K562 (cell line): ENCODE data around the gene ABHD4. TPM values are rescaled to one million over a fixed set of nuclear protein-coding genes. Genes with fewer than 3 reads are reported as not detected.

Source experiments
- ATAC-seq: fragments of 200-7000 bp; cut with Tn5 transposase; 3 replicates; pipeline ENCODE4 v1.9.1; 2020; ENCODE audit warnings: moderate library complexity
- BruUV-seq: library from RNA; stranded (reverse); fragments of 400-500 nt; replicated peaks from 2 replicates; lab custom pipeline; 2021; lab: Mats Ljungman, UMichigan
- CTCF ChIA-PET: fragments of 300-600 bp; formaldehyde crosslinking; extraction: SDS; loops from one replicate; lab custom pipeline; 2021; ENCODE audit warnings: low intra/inter-chr PET ratio; lab: Yijun Ruan, JAX
- POLR2A ChIA-PET: fragments of 300-600, 350-650 bp; sonication (Branson Sonifier 250); formaldehyde crosslinking; extraction: SDS; loops from one replicate; lab custom pipeline; 2021; ENCODE audit warnings: antibody characterized with exemption, inconsistent platforms; lab: Yijun Ruan, JAX
- DNase-seq, 4 experiments: peaks; one replicate each; pipeline versions ENCODE4 v3.0.0 to v3.0.0-alpha.2; 2011 to 2018; ENCODE audit warnings: low spot score in 3 of 4, mixed read lengths in 3 of 4; ENCODE audit errors: extremely low read depth in 1 of 4
- FAIRE-seq: peaks from 2 replicates; lab custom pipeline; 2011; peaks lifted over from hg19 to GRCh38; lab: Jason Lieb, UNC
- H2AFZ ChIP-seq: 2 replicates; pipeline ENCODE4 v1.6.0; 2011; ENCODE audit warnings: low read depth, low read length, control low read depth, inconsistent platforms
- H3K27ac ChIP-seq: fragments of 200-600 bp; 3 replicates; pipeline ENCODE4 v1.8.0; 2011; ENCODE audit warnings: low read depth, mild to moderate bottlenecking, control low read depth, inconsistent platforms, low read length, moderate library complexity, mixed read lengths; ENCODE audit errors: extremely low read depth
- H3K27me3 ChIP-seq, 2 experiments: fragments of 300-600 bp in 1 of 2; 2 replicates in 1 of 2; 3 replicates in 1 of 2; pipeline versions ENCODE4 v1.6.0 to v1.8.0; 2011; ENCODE audit warnings: inconsistent platforms in 2 of 2, low read length in 2 of 2, mild to moderate bottlenecking in 1 of 2, mixed read lengths in 1 of 2, moderate library complexity in 1 of 2; ENCODE audit not compliant: control insufficient read depth in 2 of 2, insufficient read depth in 2 of 2
- H3K36me3 ChIP-seq: fragments of 300-600 bp; 3 replicates; pipeline ENCODE4 v1.8.0; 2011; ENCODE audit warnings: mild to moderate bottlenecking, low read length, inconsistent platforms; ENCODE audit not compliant: control insufficient read depth, insufficient read depth
- H3K4me1 ChIP-seq, 2 experiments: fragments of 200-600 bp in 1 of 2; replicated peaks in 1 of 2; 2 replicates in 1 of 2; 3 replicates in 1 of 2; pipeline versions ENCODE4 v1.5.1 to v1.8.0; 2011; ENCODE audit warnings: inconsistent platforms in 2 of 2, low read length in 2 of 2, mild to moderate bottlenecking in 1 of 2, mixed read lengths in 1 of 2, moderate library complexity in 1 of 2; ENCODE audit not compliant: control insufficient read depth in 2 of 2, insufficient read depth in 2 of 2
- H3K4me2 ChIP-seq: 2 replicates; pipeline ENCODE4 v1.6.1; 2011; ENCODE audit warnings: low read length, control low read depth, inconsistent platforms, mixed read lengths; ENCODE audit not compliant: insufficient read depth
- H3K4me3 ChIP-seq: fragments of 200-600 bp; sonication (generic), shearing (Covaris generic); 2 replicates; pipeline ENCODE4 v1.5.1; 2016; ENCODE audit warnings: control low read depth, inconsistent platforms
- H3K79me2 ChIP-seq: fragments of 200-600 bp; 3 replicates; pipeline ENCODE4 v1.8.0; 2011; ENCODE audit warnings: low read length, inconsistent platforms; ENCODE audit not compliant: control insufficient read depth, insufficient read depth
- H3K9ac ChIP-seq, 2 experiments: 2 replicates each; pipeline versions ENCODE4 v1.6.0 to v1.6.1; 2011; ENCODE audit warnings: low read depth in 2 of 2, low read length in 2 of 2, control low read depth in 1 of 2, inconsistent platforms in 1 of 2, mild to moderate bottlenecking in 1 of 2, mixed read lengths in 1 of 2; ENCODE audit not compliant: insufficient read depth in 1 of 2
- H3K9me1 ChIP-seq: one replicate; pipeline ENCODE4 v1.6.0; 2011; ENCODE audit warnings: inconsistent platforms, mild to moderate bottlenecking, low read length, moderate library complexity; ENCODE audit not compliant: control insufficient read depth, insufficient read depth
- H3K9me3 ChIP-seq: replicated peaks from 2 replicates; pipeline ENCODE4 v1.5.1; 2011; ENCODE audit warnings: low read depth, low read length, inconsistent platforms; ENCODE audit not compliant: control insufficient read depth, insufficient read depth
- H4K20me1 ChIP-seq: replicated peaks from 2 replicates; pipeline ENCODE4 v1.6.1; 2011; ENCODE audit warnings: low read length, inconsistent platforms, mixed read lengths; ENCODE audit not compliant: control insufficient read depth, insufficient read depth
- ARNT ChIP-seq, 2 experiments: fragments of 450-650 bp; IDR thresholded peaks; 2 replicates each; pipeline ENCODE4 v1.6.1; 2016; ENCODE audit warnings: mild to moderate bottlenecking in 1 of 2
- ESRRA ChIP-seq: fragments of 450-650 bp; IDR thresholded peaks from 2 replicates; pipeline ENCODE4 v1.6.1; 2014; ENCODE audit warnings: low read depth, mild to moderate bottlenecking, moderate library complexity, borderline replicate concordance
- IRF1 ChIP-seq: sonication (generic); formaldehyde crosslinking; IDR thresholded peaks from 2 replicates; pipeline ENCODE4 v1.8.0; 2022; ENCODE audit warnings: missing genetic modification reagents, mild to moderate bottlenecking, borderline replicate concordance
- LEF1 ChIP-seq: fragments of 450-650 bp; IDR thresholded peaks from 2 replicates; pipeline ENCODE4 v1.6.1; 2016; ENCODE audit warnings: mild to moderate bottlenecking
- MECOM ChIP-seq: fragments of 250-450 bp; sonication (Bioruptor Pico); IDR thresholded peaks from 2 replicates; pipeline ENCODE4 v1.8.0; 2022; ENCODE audit warnings: inconsistent platforms
- MEIS2 ChIP-seq: fragments of 450-650 bp; IDR thresholded peaks from 2 replicates; pipeline ENCODE4 v1.6.1; 2014; ENCODE audit warnings: mild to moderate bottlenecking; ENCODE audit not compliant: partially characterized antibody
- OTX1 ChIP-seq: fragments of 450-650 bp; formaldehyde crosslinking; IDR thresholded peaks from 2 replicates; pipeline ENCODE4 v1.4.0; 2022; ENCODE audit warnings: mild to moderate bottlenecking
- PATZ1 ChIP-seq: fragments of 250-450 bp; sonication (Bioruptor Pico); IDR thresholded peaks from 2 replicates; pipeline ENCODE4 v1.5.0; 2020; ENCODE audit warnings: mild to moderate bottlenecking, borderline replicate concordance
- RBM34 ChIP-seq: fragments of 200-400 bp; formaldehyde crosslinking; IDR thresholded peaks from 2 replicates; pipeline ENCODE4 v1.6.1; 2018; ENCODE audit warnings: low read length, borderline replicate concordance; ENCODE audit not compliant: insufficient read depth
- SIN3B ChIP-seq: fragments of 450-650 bp; IDR thresholded peaks from 2 replicates; pipeline ENCODE4 v1.6.1; 2017; ENCODE audit warnings: low read depth, mild to moderate bottlenecking, moderate library complexity
- TCF15 ChIP-seq: fragments of 250-450 bp; sonication (Bioruptor Pico); IDR thresholded peaks from 2 replicates; pipeline ENCODE4 v1.8.0; 2022; ENCODE audit warnings: moderate library complexity, mild to moderate bottlenecking, inconsistent platforms
- TCF3 ChIP-seq: sonication (generic); formaldehyde crosslinking; IDR thresholded peaks from 2 replicates; pipeline ENCODE4 v1.4.0; 2020; ENCODE audit warnings: mild to moderate bottlenecking, missing genetic modification reagents
- THAP7 ChIP-seq: fragments of 250-450 bp; sonication (Bioruptor Pico); IDR thresholded peaks from 2 replicates; pipeline ENCODE4 v1.5.0; 2021
- TOE1 ChIP-seq, 2 experiments: fragments of 450-650 bp in 1 of 2; sonication (generic) in 1 of 2; formaldehyde crosslinking in 1 of 2; IDR thresholded peaks; 2 replicates each; pipeline versions ENCODE4 v1.7.1 to v1.8.0; 2016 to 2022; ENCODE audit warnings: borderline replicate concordance in 2 of 2, mild to moderate bottlenecking in 2 of 2, antibody characterized with exemption in 1 of 2, inconsistent platforms in 1 of 2, low read depth in 1 of 2, missing genetic modification reagents in 1 of 2, moderate library complexity in 1 of 2
- YY1 ChIP-seq, 3 experiments: IDR thresholded peaks; 2 replicates each; pipeline ENCODE4 v1.6.1; 2011; ENCODE audit warnings: low read length in 2 of 3, mild to moderate bottlenecking in 2 of 3, moderate library complexity in 2 of 3, borderline replicate concordance in 1 of 3, control low read depth in 1 of 3, low read depth in 1 of 3; ENCODE audit not compliant: insufficient read depth in 3 of 3, insufficient replicate concordance in 2 of 3, control insufficient read depth in 1 of 3, insufficient read length in 1 of 3; ENCODE audit errors: extremely low read depth in 1 of 3
- ZBED1 ChIP-seq: IDR thresholded peaks from 2 replicates; pipeline ENCODE4 v1.6.1; 2014
- ZZZ3 ChIP-seq: fragments of 450-650 bp; IDR thresholded peaks from 2 replicates; pipeline ENCODE4 v1.6.1; 2016; ENCODE audit warnings: antibody characterized with exemption, mild to moderate bottlenecking, moderate library complexity
- WGBS: fragments of 100-300 bp; shearing (Covaris generic); methylation state at CpG from one replicate; pipeline ENCODE4 v1.1.6; 2016; ENCODE audit warnings: low coverage, mixed read lengths; ENCODE audit not compliant: insufficient coverage; ENCODE audit errors: missing lambda C conversion rate; 5-methylcytosine and 5-hydroxymethylcytosine counted together
- in situ Hi-C: fragments of 300-500 bp; cut with MboI; formaldehyde crosslinking; loops from 4 replicates; pipeline ENCODE4 v1.15.0; 2018; ENCODE audit warnings: inconsistent platforms, mixed read lengths
- intact Hi-C: fragments of 100-400 bp; cut with micrococcal nuclease; formaldehyde crosslinking; loops from 2 replicates; pipeline ENCODE4 v1.14.2; 2022
- polyA plus RNA-seq, 8 experiments: library from polyadenylated mRNA; depleted of rRNA in 4 of 8; stranded (reverse) in 5 of 8; unstranded in 3 of 8; fragments of >200 nt; fragmentation: Nextera tagmentation in 2 of 8; fragmentation: Illumina TruSeq in 1 of 8; extraction: Ambion mirVana in 2 of 8; extraction: Trizol in 1 of 8; gene quantifications; 2 replicates each; pipeline versions ENCODE4 v1.2.1 to v1.2.3, GENCODE V29; 2011 to 2014; ENCODE audit warnings: inconsistent platforms in 1 of 8, missing spikeins in 1 of 8
- total RNA-seq, 7 experiments: library from RNA; depleted of rRNA in 6 of 7; stranded (reverse); fragments of >200 nt in 6 of 7; fragmentation: Illumina TruSeq in 2 of 7; extraction: Trizol in 2 of 7; gene quantifications; 2 replicates each; pipeline versions ENCODE4 v1.2.1 to v1.2.3, GENCODE V29; 2011 to 2021; ENCODE audit warnings: low replicate concordance in 1 of 7

Gene ABHD4
- total and polyA plus RNA-seq, 9 of the 15 experiments (the other 6 are each of a cell fraction or from before 2014, with no cell fraction given), result 3.6 to 12.0 (median 7.2) TPM

- Histone ChIP-seq H2AFZ (no peak overlapping the region), H3K27ac (no peak overlapping the region), H3K36me3 (peaks cover 53% of the 10 kb centered on the region; the same call in 2 of the 3 replicates), H3K79me2 (no peaks in the 10 kb centered on the region), H4K20me1 (no peaks in the 10 kb centered on the region; the same call in 1 of the 2 replicates), H3K9me3 (no peaks in the 10 kb centered on the region), H3K4me2 (no peak overlapping the region), H3K9me1 (no peaks in the 10 kb centered on the region), H3K4me1 (no peaks in the 10 kb centered on the region), H3K4me3 (no peak overlapping the region), H3K9ac (no peak overlapping the region), H3K27me3 (no peaks in the 10 kb centered on the region)
- intact Hi-C loops, result no loop called here
- ChIA-PET CTCF (no interaction called here), POLR2A (interaction anchor here (1.8 kb wide), 1 partner anchor 8 kb away, joined by 8 read pairs; the partner anchor contains the start of gene ABHD4)
- TF ChIP-seq YY1 (IDR thresholded peaks at IDR 0.05; ENCODE audit: borderline replicate concordance in 1 of 3, control insufficient read depth in 1 of 3, extremely low read depth in 1 of 3, insufficient read depth in 3 of 3, insufficient read length in 1 of 3, insufficient replicate concordance in 2 of 3, low read depth in 1 of 3, low read length in 2 of 3), result no peak
- no peak for TF ChIP-seq TOE1 (IDR thresholded peaks at IDR 0.05; ENCODE audit: borderline replicate concordance)
- no peak for TF ChIP-seq TOE1 (CRISPR knock-in tag; IDR thresholded peaks at IDR 0.05; ENCODE audit: borderline replicate concordance, low read depth)
- TF ChIP-seq MECOM, result no peak
- no peak for TF ChIP-seq ZBED1
- TF ChIP-seq ZZZ3, result no peak
- TF ChIP-seq LEF1, result no peak
- no peak for TF ChIP-seq OTX1
- no peak for TF ChIP-seq ESRRA
- no peak for TF ChIP-seq PATZ1
- TF ChIP-seq IRF1 (CRISPR knock-in tag), result no peak
- TF ChIP-seq TCF3 (CRISPR knock-in tag), result no peak
- TF ChIP-seq RBM34, result no peak
- no peak for TF ChIP-seq TCF15 (CRISPR knock-in tag)
- no peak for TF ChIP-seq THAP7 (CRISPR knock-in tag)
- no peak for TF ChIP-seq MEIS2
- TF ChIP-seq ARNT (IDR thresholded peaks at IDR 0.05), result no peak
- no peak for TF ChIP-seq SIN3B
- no peak for DNase-seq
- BruUV-seq, result no TSS peak
- WGBS, result 84% methylated on average over 3 of the region's 3 CpGs
- no peak for FAIRE-seq
- in situ Hi-C loops, result no loop called here
- no peak for ATAC-seq
Measured at GRCh38 chr14:22607291-22607690, 9.2 kb downstream of the ABHD4 start.
